GM18511 (cell line): Measurements from ENCODE around the gene THBS2.

Source experiments
- ATAC-seq: cut with Tn5 transposase; IDR thresholded peaks from one replicate; pipeline ENCODE4 v1.9.1; 2021; ENCODE audit warnings: mild to moderate bottlenecking, moderate library complexity; ENCODE audit not compliant: unreplicated experiment

The THBS2 gene

DNA sequence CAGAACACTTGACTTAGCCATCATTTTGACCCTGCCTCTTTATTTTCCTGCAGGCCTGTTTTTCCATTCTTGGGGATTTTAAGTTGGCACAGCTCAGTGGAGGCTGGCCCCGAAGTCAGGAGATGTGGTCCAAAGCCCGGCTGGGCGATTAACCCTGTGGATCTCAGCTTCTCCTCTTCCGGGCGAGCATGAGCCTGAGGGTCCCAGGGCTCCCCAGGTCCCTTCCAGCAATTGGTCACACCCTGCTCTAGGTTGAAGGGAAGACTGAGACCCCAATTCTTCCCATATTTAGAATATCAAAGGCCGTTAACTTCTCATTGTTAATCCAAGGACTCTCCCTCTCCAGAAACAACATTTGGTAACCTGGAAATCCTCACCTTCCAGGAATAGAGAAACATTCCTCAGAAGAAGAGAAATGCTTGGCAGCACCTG is 2.3 kb downstream of the THBS2 start:
- ATAC-seq, result no peak

DNA sequence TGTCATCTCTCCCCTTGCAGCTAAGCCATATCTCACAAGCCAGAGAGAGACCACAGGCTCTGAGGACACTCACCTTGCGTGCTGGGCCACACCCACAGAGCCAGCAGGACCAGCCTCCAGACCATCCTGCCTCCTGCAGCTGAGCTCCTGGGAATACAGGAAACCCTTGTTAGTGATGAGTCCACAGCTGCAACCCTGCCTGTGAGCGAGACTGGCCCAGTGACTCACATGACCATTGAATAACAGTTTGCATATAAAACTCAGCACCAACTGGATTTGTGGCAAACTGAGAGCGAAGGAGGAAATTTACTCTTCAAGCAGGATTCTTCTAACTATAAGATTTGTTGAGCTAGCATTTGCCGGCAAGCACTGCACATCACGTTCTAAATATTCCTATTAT is 3.0 kb downstream of the THBS2 start:
- ATAC-seq, result no peak

DNA sequence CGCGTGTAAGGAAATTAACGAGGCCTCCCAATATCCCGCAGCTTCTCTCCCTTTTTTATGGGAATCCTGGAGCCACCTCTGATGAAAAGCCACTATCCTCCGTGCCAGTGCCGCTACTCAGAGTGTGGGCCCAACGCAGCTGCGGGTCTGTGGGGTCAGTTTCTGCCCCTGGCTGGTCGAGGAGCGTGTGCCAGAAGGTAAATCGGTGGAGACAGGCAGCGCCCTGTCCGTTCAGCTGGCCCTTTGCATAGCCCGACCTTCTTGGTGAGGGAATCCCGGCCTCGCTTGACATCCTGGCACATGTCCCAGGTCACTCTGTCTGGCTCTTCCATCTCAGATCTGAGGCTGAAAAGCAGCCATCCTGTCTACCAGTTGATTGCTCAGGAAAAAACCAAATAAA is 4.6 kb downstream of the THBS2 start:
- no peak for ATAC-seq

DNA sequence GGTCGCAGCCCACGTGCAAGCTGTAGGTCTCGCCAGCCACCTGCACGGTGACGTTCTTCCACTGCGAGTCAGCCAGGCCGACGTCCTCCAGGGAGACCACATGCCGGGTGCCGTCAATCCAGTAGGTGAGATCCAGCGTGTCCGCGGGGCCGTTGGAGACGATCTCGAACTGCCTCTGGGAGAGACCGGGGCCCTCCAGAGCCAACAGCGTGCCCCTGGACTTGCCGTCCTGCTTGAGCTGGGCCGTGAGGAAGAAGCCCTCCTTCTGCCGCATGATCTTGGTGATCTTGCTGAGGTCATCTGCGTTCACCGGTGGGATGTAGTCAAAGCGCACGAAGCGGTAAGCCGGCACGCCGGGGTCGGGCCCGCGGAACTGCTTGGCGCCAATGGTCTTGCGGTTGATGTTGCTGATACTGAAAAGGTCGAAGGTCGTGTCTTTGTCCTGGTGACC is 5.1 kb downstream of the THBS2 start:
- no peak for ATAC-seq

DNA sequence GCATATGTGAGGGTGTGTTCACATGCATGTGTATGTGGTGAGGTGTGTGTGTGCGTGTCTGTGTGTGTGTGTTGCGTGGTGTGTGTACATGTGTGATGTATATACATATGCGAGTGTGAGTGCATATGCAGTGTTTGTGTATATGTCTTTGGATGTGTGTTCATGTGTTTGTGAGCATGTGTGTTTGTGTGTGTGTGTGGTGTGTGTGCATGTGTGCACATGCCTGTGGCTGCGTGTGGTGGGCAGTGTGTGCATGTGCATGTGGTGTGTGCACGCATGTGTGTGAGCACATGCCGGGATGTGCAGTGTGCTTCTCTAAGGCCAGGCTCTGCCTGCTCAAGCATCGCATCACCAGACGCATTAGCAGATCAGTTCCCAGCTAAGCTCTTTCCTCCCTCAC is 5.7 kb downstream of the THBS2 start:
- no peak for ATAC-seq

DNA sequence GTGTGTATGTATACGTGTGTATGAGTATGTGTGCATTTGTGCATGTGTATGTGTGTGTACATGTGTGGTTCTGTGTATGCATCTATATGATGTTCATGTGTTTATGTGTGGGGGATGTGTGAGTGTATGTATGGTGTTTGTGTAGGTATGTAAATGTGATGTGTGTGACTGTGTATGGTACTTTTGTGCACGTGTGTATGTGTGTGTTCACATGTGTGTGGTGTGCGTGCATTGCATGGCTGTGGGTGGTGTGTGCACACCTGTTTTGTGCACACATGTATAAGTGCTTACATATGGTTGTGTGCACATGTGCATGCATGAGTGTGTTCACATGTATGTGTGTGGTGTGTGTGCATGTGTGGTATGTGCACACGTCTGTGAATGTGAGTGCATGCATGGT is 6.2 kb downstream of the THBS2 start:
- ATAC-seq, result no peak

DNA sequence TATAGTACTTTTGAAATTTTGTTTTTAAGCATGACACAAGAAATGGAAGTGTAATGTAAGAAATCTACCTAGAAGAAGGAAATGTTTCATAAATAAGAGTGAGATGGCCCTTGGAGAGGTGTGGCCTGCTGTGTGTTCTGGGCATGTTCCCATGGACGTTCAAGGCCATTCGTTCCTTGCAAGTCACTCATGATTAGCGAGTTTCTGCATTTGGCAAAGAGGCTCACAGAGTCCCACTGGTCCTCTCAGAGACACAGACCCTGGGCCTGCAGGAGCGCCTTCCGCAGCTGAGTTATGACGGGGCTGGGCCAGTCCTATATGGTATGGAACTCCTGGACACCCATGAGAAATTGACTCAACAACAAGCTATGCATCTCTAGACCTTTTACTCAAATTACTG is 7.2 kb downstream of the THBS2 start:
- no peak for ATAC-seq

DNA sequence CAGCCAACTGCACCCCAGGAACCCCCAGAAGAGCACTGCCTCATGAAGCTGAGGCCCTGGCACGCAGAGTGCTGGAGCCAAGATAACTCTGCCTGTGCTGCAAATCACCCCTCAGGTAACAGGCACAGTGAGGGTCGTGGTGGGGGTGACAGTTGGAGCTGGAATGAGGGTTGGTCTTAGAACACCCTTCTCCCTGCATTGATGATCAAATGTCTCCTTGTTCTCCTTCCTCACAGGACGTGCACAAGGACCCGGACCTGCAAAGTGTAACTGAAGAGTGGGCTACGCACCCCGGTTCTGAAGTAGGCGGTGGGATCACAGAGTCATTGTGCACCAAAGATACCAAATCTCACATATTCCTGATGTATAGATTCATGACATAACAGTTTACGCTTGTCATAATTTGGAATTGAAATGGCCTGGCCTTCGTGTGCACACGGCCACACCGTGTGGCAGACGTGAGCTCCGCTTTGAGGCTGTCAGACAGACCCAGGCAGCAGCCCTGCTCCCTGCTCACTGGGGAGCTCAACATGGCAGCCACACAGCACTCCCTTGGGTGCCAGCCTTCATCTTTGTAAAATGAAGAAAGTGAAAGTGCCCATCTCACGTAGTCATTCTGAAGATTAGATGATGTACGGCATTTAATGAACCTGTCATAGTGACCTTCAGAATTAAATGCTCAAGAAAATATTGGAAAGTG is 8.8 kb downstream of the THBS2 start:
- ATAC-seq, result no peak

DNA sequence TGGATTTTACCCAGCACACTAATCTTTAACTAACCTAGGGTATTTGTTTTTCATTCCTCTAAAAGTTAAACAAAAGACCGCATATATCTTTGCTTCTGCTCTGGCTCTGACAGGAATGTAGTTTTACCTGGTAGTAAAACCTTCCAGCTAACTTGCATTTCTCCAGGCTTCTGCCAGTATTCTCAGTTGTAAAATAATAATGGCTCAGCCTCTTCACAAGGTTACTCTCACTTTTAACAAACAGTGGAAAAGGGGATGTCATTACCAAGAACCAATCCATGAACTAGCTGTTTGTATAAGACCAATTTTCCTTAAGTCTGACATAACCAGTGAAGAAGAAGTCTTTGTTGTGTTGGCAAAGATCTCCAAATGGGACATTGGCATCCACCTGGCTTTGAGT is 10.0 kb downstream of the THBS2 start:
- ATAC-seq, result no peak

DNA sequence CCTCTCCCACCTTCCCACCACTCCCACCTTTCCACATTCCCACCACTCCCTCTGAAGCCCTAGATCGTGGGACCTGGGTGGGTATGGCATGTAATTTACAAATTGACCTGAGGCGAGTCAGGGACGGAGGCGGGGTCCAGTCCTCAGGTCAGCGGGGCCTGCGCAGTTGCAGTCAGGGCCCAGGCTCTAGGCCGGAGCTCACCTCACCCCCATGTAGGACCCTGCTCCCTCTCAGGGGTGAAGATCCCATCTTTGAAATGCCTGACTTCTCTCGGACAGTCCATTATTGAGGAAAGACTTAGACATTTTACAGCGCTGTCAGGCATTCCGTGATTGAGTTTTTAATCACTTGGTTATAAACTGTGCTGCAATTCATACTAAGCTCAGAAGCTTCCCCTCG is 10.5 kb downstream of the THBS2 start:
- no peak for ATAC-seq

DNA sequence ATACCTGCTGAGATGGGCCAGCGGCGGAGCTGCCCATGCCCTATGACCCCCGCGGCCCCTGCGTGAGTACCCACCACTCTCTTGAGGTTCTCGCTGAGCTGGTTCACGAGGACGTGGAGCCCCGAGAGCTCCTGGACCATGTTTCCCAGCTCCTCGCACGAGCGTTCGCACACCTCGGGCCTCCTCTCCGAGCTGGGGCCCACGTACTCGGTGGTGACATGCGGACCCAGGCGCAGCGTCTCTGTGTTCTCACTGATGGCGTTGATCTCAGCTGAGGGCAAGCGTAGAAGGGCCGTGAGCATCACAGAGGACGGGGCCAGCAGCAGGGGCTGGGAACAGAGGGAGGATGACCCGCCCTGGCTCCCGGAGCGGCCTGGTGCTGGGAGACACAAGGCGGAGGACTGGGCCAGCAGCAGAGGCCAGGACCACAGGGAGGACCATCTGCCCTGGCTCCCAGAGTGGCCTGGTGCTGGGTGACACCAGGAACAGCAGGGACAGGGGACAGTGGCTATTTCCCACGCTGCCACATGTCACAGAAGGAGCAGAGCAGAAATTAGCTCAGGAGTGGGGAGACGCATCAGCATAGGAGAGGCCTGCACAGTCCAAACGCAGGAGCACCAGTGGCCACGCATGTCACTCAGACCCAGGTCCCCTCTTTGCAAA is 11.8 kb downstream of the THBS2 start:
- peak; percentile 52 for ATAC-seq

DNA sequence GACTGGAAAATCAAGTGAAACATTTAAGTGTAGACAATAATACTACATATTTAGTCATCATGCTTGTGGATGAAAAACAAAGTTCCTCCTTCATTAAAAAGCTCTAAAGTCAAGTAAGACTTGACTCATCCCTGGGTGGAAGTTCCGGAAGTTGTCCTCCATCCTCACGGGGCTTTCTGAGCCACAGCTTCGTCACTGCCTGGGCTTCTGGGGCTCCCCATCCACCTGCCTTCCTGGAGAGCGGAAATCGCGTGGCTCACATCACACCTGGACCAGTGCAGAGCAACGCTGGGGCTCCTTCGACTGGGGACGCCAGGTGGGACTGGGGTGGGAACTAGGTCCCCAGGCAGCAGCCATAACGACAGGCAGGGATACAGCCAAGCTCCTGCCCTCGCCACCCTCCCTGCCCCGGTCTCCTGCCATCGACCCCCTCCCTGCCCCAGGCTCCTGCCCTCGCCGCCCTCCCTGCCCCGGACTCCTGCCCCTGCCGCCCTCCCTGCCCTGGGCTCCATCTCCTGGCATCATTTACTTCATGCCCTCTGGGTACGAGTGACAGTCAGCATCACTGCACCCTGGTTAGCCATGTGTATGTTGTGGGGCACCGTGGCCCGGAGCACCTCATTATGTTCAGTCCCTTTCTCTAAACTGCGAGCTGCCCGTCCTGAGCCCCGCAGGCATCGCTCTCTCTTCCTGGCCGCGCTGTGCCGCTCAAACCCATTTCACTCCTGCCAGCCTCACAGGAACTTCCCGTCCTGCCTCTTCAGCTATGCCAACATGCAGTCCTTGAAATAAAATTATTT is 12.9 kb downstream of the THBS2 start:
- ATAC-seq, result no peak

DNA sequence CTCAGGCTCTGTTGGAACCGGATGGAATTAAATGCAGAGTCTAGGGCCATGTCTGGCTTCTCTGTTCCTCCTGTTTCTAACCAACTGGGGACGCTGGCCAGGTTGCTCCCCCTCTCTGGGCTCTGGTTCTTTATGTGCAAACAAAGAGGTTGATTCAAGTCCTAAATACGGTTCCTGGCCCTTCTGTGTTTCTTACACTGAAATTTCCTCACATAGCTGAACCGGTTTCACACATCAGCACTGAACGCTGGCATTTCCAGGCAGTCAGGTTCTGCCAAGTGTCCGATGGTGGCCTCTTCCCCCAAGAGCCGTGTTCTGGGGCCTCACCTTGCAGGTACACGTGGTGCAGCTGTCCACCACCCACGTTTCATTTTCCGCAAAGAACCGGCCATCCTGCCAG is 13.5 kb downstream of the THBS2 start:
- ATAC-seq, result no peak

DNA sequence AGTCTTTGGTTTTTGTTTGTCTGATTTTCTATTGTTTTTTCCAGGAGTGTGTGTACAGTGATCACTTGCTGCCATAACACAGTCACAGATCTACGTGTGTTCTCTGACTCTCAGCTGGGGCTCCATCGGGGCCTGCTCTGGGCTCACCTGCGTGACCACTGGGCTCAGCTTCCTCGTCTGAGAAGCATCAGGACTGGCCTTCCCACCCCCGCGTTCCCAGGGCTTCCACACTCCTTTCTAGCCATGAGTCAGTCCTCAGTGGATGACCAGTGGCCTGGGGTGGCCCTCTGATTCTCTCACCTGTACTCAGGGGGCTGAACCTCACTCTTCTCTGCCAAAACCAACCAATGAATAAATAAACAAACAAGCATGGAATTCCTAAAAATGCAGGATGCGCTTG is 14.5 kb downstream of the THBS2 start:
- no peak for ATAC-seq

DNA sequence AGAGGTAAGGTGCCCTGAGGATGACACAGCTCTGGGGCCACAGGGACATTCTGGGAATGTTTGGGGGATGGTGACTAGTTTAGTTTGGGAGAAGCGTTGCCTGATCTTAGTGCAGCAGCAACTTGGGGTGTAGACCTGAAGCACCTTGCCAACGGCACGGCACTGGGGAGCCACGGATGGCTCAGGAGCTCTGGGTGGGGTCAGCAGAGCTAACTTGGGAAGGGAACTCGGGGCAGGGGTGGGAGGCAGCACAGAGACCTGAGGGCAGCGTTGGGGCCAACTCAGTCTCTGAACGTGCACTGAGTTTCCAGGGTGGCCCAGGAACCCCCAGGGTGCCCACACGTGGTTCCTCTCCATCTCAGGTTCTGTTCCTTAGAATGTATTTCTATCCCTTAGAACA is 14.9 kb downstream of the THBS2 start:
- ATAC-seq, result no peak

DNA sequence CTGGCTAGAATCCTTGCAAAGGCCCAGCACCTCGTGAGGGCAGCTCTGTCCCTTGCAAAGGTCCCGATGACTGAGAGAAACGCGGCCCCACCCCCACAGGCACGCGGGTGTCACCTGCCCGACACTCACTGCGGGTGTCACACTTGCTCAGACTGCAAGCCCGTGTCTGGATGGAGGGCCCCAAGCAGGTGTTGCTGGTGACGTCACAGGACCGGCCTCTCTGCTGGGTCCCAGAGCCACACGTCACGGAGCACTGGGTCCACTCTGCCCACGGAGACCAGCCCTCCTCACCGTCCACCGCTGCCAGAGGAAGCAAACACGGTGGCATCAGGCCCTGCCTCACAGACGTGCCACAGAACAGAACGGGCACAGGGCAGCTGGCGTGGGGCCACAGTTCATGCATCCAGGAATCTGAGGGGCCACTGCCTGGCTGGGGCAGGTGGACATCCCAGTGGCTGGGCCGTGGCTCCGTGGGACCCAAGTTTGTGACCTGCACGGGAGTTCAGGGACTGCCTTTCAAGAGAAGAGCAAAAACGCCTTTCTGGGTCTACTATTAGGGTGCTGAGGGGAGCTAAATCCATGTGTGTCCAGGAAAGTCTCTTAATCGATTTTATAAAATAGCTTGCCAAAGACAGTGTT is 16.0 kb downstream of the THBS2 start:
- no peak for ATAC-seq

DNA sequence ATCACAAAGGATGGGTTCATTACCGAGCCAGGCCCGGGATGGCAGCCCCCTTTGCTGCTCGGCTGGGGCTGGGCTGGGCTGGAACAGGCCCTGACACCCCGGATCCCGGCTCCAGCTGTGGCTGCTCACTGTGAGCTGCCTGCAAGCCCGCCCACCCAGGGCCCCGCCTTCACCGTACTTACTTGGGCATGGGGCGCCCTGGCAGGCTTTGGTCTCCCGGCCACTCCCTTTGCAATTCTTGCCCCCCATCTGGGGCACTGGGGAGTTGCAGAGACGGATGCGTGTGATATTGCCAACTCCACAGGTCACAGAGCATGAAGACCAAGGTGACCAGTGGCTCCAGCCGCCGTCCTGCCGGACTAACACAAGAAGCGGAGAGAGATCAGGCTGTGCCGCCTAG is 16.7 kb downstream of the THBS2 start:
- no peak for ATAC-seq

DNA sequence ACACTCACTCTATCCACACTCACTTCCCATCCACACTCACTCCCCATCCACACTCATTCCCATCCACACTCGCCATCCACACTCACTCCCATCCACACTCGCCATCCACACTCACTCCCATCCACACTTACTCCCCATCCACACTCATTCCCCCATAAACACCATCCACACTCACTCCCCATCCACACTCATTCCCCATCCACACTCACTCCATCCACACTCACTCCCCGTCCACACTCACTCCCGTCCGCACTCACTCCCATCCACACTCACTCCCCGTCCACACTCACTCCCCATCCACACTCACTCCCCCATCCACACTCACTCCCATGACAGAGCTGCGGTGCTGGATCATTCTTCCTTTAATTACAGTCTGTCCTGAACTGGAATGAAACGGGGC is 17.1 kb downstream of the THBS2 start:
- no peak for ATAC-seq

DNA sequence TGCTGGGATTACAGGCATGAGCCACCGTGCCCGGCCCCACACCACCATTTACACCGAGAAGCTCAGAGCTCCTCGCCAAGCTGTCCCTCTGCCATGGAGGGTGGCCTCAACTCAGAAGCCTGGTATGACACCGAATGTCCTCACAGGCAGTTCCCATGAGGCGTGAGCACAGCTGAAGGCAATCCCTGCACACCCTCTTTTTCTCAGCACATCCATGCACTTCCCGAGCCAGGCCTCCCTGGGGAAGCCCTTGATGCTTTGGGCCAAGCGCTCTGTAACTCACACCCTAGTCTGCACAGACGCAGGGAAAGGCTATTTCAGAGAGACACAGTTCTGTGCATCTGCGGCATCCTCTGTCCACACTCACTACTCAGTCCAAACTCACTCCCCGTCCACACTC is 18.4 kb downstream of the THBS2 start:
- ATAC-seq, result no peak

DNA sequence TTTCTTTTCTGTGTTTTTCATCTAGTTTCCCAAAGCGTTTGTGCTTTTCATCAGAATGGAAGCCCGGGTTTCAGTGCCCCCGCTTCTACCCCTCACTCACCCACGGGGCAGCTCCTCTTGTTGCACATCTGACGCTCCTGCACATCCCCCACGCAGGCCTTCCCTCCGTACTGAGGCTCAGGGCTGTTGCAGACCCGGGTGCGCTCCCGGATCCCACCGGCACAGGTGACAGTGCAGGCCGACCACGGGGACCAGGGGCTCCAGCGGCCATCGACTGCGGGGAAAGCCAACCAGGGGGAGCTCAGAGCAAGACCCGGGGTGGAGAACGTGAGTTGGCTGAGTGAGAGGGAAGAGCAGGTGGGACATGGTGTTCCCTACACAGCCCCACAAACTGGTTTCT is 19.0 kb downstream of the THBS2 start:
- no peak for ATAC-seq

DNA sequence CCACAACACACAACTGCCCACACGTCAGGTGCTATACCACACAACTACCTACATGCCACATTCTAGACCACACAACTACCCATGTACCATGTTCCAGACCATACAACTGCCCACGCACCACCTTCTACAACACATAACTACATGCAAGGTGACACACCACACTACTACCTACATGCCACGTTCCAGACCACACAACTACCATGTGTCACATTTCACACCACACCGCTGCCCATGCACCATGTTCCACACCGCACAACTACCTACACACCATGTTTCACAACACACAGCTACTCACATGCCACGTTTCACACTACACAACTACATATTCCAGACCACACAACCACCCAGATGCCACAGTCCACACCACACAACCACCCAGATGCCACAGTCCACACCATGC is 19.8 kb downstream of the THBS2 start:
- no peak for ATAC-seq

DNA sequence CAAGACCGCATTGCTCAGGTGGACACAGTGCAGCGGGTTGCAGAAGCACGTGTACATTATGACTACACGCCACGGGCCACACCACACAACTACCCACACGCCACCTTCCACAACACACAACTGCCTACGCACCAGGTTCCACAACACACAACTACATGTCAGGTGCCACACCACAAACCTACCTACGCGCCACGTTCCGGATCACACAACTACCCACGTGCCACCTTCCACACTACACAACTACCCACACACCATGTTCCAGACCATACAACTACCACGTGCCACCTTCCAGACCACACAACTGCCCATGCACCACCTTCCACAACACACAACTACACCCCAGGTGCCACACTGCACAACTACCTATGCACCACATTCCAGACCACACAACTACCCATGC is 20.5 kb downstream of the THBS2 start:
- no peak for ATAC-seq
